NCI-H524 (cell line): Measurements from ENCODE around the gene SETD1B.
"Not testable (repeated sequence)": the region's sequence is repeated elsewhere in the genome, so short reads cannot be mapped to it uniquely, and the experiment has no call there.

Source experiments
- DNase-seq, 2 experiments: peaks; one replicate each; lab custom pipeline; 2025; lab: John Stamatoyannopoulos, UW

The SETD1B gene

DNA sequence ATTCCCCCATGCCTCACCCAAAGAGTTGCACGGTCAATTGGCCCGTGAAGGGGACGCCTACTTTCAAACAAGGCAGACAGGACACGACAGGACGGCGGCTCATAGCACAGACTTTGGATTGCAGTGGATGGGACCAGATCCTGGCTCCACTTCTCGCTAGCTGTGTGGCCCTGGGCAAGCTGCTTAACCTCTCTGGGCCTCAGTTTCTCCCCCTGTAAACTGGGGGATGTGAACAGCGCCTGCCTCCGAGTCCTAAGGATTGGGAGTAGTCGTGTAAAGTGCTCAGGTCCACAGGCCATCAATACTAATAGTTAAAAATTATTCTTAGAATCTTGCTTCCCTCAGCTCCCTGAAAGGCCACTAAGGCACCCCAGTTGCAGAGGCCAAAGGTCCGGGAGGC, 23.4 kb upstream of the SETD1B start:
- DNase-seq = no peak

DNA sequence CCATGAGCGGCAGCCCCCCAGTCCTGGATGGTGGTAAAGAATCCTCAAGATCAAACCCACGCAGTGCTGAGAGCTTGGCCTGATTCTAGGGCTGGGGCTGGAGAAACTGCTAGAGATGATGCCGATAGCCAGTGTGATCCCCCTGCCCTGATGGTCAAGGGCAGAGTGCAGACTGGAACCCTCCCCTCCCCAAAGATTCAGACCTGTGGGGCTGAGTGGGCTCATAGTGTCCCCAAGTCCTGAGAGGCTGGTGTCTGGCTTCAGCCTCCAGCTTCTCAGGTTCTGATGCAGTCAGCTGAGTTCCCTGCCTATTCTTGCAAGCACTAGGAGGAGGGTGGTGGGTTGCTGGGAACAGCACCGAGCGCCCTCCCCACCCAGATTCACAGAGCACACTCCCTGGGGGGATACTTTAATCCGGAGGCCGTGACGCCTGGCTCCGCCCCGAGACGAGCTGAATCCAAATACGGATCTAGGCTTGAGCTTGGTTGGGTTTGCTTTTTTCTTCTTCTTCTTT, 22.3 kb upstream of the SETD1B start:
- DNase-seq = peak in 1 of 2 experiments; percentile 62

DNA sequence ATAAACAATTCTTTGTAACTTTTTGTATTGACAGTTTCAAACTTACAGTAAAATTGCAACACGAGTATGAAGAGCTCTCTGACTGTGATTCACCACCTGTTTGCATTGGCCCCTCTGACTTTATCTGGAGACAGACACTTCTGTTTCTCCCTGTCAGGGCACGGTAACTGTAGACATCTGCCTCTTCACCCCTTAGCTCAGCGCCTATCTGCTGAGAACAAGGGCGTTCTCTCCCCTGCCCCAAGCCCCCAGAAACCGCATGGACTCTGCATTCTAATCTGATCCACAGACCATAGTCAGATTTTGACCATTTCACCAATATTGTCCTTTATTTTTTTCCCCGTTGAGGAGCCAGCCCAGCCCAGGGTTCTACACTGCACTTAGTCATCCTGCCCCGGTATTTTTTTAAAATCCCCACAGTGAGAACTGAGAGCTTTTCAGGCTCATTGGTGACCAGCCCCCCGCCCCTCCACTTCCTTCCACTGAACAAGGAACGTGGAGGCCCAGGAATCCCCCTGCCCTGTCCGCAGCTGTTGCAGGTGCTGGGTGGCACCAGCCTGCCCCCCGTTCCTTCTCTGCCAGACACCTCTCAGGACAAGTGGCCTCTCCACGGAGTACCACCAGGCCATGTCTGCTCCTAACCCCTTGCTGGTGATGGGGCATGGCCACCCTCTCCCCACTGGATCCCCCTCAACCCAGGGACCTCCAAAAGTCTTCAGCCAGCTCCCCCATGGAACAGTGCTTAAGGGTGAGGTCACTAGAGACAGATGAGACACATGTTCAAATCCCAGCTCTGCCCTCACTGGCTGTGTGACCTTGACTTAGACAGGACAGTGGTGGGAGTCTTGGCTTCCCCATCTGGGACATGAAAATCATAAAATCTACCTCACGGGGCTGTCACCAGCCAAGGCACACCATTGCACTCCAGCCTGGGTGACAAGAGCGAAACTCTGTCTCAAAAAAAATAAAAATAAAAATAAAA, 21.5 kb upstream of the SETD1B start:
- peak in 1 of 2 experiments; percentile 63 for DNase-seq

DNA sequence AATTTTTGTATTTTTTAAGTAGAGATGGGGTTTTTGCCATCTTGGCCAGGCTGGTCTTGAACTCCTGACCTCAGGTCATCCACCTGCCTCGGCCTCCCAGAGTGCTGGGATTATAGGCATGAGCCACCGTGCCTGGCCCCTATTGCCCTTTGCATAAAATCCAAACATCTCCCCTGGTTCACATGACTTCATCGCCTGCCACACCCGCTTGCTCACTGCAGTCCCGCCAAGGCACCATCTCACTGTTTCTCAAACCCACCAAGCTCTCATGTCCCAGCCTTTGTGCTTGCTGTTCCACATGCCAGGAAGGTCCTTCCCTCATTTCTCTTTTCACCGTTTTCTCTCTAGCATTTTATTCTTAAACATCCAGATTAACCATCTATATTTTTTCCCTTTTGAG, 20.0 kb upstream of the SETD1B start:
- no peak for DNase-seq

DNA sequence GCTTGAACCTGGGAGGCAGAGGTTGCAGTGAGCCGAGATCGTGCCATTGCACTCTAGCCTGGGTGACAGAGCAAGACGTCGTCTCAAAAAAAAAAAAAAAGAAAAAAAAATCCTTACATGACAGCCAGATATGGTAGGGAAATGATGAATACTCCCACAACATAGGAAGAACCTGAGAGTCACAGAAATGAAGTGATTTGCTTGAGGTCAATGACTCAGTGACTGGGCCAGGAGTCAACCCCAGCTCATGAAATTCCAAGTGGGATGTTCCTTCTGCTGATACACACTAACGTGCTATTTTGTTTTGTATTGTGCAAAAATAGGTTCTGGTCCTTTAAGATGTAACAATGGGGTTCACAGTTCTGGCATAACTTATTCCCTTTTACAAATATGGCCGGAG, 19.3 kb upstream of the SETD1B start:
- no peak for DNase-seq

DNA sequence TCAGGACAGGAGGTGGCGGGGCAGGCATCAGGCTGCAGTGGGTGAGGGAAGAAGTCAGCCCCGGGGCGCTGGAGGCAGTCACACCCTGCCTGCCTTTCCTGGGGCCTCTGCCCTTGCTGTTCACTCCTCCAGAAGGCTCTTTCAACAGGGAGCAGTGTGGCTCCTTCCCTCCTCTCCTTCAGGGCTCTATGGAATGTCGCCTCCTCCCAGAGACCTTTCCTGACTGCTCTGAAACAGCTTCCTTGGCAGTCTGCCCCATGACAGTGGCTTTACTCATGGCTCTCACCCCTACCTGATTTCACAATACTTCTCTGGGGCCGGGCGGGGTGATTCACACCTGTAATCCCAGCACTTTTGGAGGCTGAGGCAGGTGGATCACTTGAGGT, 17.4 kb upstream of the SETD1B start:
- no peak for DNase-seq

DNA sequence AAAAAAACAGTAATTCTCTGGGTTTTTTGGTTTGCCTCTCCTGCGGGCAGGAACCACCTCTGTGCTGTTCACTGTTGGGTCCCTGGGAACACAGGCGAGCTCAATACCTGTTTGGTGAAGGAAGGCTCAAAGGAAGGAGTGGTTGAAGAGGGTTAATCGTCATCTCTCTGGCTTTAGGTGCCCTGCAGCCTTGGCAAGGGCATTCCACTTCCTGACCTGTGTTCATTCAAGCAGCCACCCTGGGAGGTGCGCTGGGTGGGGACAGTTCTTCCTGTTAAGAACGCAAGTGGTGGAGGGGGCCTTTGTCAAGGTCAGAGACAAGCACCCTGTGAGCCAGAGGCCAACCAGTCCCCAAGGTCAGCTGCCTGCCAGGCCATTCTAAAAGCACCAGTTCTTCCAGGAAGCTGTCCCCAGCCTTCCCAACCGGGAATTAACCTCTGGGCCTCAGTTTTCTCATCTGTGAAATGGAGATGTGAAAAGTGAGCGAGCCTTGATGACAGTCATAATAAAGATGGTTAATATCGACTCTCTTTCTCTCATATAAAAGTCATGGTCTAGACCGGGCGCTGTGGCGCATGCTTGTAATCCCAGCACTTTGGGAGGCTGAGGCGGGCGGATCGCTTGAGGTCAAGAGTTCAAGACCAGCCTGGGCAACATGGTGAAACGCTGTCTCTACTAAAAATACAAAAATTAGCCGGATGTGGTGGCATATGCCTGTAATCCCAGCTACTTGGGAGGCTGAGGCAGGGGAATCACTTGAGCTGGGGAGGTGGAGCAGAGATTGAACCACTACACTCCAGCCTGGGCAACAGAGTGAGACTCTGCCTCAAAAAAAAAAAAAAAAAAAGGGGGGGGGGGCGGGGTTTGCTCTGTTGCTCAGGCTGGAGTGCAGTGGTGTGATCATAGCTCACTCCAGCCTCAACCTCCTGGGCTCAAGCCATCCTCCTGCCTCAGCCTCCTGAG, 16.5 kb upstream of the SETD1B start:
- no peak for DNase-seq

DNA sequence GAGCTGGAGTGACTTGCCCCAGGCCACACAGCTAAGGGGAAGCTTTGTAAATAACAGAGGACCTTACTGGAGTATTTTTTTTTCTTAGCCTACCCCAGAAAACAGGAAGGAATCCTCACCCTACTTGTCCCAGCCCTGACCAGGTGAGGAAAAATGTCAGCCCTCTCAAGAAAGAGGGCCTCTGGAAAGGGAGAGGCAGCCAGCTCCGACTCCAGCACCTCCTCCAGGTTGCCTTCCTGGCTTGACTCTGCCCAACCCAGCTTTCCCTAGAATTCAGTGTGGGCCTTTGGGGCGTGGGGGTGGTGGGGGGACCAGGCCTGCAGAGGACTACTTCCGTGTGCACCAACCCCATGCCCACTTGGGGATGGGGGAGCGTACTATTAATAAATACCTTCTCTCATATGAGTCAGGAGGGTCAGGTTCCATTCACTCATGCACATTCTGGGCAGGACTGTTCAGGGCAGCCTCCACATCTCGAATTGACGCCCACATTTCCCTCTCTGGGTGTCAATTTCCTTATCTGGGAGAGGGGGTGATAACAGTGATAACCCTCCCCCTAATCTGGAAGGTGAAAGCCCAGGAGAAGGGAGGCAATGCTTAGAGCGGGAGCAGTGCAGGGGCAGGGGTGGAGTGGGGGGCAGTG, 15.5 kb upstream of the SETD1B start:
- no peak for DNase-seq

DNA sequence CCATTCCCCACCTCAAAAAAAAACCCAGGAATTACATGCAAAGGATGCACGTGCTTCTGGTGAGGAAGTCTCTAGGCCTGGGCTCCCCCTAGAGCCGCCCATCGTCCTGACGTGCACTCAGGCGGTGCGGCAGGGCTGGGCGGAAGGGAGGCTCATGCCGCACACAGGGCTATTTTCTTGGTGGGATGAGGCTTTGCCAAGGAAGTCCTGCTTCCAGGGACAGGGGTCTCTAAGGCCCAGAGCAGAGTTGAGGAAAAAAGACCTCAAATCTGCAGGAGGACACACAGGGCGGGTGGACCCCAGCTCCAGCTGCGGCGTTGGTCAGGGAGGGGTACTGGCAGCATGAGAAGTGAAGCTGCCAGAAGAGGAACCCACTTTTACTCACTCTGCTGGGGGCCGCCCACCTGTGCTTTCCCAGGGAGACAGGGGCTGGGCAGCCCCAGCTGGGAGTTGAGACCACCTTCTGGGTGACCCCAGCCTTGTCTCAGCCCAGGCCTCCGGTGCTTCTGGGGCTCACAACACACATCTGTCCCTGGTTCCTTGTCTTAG, 14.5 kb upstream of the SETD1B start:
- no peak for DNase-seq

DNA sequence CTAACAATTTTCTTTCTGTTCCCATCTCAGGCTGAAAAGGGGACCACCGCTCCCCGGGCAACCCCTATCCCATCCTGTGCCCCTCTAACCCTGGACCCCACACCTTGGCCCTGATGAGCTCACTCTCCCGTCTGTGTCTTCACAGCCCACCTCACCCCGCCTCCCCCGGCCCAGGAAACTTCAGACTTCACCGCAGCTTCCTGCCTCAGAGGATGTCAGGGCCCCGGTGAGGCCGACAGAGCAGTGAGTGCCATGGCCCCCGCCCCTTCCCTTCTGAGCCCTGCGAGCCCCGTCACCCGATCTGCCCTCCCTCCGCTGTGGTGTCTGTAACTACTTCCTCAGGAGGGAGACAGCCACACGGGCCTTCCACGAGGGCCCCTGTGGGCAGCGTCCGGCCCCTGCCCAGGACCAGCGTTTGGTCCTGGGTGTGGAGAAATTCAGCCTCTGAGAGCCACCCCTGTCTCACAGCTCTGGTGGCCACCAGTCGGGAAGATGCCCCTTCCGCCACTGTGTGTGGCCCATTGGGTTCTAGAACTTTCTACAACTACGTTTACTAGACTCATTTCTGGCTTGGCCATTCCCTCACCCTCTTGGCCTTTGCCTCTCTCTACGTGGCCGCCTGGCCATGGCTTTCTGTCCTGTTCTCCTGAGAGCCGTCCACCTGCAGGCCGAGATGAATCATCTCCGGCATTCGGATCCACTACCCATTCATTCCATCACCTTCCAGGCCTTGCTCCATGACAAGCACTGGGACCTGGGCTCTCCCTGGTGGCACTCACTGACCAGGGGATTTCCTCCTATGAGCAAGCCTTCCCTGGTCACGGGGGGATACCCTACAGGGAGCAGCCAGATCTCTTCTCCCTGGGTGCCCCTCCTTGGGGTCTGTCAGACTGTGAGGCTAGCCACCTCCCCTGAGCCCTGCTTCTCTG, 13.7 kb upstream of the SETD1B start:
- DNase-seq = no peak

DNA sequence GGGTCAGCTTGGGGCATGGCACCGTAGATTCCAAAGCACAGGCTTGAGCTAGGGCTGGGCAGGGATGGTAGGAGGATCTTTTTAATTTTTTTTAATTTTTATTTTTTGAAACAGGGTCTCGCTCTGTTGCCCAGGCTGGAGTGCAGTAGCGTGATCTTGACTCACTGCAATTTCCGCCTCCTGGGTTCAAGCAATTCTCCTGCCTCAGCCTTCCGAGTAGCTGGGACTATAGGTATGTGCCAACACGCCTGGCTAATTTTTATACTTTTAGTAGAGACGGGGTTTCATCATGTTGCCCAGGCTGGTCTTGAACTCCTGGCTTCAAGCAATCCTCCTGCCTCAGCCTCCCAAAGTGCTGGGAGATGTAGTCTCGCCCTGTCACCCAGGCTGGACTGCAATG, 13.0 kb upstream of the SETD1B start:
- DNase-seq = not testable (repeated sequence)

DNA sequence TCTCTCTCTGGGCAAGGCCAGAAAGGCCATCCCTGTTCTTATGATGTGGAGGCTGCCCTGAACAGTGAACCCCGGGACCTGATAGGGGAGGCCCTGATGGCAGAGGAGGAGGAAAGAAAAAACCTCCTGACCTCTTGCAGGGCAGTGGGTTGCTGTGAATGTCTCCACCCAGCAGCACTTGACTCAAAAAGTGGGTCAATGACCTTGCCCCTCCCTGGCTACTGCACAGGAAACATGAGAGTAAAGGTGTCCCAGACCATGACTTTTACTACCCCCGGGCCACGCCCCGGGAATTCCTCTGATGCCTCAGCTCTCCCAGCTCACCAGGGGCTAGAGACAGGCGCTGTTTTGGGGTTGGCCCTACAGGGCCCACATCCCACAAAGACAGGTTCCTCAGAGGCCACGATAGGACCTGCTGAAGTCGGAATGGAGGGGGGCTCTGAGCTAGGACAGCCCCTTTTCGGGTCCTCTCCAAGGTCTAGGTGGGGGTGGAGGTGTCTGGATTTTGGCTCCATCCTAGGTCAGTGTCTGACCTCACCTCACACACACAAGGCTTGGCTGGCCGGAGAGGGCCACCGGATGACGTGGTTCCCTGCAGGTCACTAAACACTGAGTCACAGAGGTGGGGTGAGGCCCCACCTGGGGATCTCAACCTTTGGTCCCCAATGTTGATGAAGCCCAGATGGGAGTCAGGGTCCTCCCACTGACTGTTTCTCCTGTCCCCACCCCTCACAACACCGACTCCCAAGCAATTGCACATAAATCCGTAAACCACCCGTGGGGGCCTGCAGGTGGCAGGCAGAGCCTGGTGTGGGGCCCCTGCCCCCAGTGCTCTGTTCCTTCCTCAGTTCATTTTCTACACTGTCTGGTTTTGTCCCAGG, 11.9 kb upstream of the SETD1B start:
- DNase-seq = no peak

DNA sequence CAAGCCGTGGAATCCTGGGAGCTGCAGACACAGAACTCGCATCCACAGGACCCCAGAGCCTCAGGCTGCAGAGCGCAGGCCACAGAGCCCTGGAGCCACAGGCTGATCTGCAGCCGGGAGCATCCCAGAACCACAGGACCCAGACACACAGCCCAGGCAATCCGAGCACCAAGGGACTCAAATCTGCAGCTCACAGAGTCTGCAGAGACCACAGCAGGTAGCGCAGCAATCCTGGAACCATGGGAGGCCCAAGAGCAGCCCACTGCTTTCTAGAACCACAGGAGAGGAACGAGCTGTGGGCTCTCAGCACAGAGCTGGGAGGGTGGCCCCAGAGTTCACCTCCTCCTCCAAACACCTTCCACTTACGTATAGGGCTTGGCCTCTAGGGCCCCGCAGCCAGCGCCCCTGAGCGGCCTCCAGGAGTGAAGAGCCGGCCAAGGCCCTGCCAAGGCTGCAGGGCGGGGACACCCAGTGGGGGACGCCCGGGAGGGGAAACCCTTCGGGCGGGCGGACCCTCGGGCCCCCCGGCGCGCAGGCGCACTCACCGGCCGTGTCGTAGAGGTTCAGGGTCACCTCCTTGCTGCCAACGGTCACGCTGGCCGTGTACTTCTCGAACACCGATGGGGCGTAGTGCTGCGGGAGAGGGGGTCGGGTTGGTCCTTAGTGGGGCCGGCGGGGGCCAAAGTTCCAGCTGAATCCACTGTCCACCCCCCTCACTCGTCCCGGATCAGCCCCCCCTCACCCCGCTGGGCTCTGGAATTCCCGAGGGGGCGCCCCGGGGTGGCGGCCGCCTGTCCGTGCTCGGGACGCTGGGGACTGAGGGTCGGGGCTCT, 11.0 kb upstream of the SETD1B start:
- no peak for DNase-seq

DNA sequence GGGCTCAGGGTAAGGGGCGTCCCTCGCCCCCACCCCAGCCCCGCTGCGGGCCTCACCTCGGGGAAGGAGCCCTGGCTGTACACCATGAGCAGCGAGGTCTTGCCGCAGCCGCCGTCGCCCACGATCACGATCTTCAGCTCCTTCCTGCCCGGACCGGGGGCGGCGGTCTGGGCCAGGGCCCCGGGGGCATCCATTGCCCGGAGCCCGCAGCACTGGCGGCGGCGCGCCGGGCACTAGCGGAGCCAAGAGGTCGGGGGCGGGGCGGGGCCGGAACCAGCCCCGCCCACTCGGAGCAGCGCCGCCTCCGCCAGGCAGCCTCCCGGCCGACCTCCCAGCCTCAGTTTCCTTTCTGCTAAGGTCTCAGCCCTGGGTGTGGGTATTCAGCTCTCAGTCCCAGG, 10.4 kb upstream of the SETD1B start, which contains the start of gene RHOF:
Gene RHOF (minus strand): TSS at position 249 of the 398 bp plus-strand sequence. CDS start 55 bp downstream, at position 194.
- no peak for DNase-seq

DNA sequence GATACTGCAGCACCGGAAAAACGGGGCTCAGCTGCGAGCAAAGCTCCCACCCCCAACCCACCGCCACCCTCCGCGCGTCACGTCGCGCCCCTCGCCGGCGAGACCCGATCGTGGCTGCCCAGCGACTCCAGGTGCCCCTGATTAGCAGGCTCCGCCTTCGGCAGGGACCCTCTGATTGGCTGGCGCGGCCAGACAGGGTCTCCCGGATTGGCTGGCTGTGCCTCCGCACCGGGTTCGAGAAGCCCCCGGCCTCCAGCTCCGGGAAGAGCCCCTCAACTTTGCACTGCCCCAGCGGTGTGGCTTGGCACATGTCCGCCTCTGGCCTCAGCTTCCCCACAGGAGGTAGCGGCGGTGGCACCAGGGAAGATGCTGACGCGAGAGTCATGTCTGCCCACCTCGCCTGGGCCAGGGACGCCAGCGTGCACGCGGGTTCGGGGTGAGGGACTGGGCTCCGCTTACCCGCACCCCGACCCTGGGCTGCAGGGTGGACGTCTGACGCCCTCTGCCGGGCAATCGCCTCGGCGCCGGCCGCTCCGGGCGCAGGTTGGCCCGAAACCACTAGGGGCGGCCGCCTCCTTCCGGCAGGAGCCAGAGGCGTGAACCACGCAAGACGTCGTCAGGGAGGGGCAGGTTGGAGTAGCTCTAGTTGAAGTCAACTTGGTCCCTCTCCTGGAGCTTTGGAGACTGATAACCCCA, 9.8 kb upstream of the SETD1B start:
- peak; percentile 38 to 84 for DNase-seq

DNA sequence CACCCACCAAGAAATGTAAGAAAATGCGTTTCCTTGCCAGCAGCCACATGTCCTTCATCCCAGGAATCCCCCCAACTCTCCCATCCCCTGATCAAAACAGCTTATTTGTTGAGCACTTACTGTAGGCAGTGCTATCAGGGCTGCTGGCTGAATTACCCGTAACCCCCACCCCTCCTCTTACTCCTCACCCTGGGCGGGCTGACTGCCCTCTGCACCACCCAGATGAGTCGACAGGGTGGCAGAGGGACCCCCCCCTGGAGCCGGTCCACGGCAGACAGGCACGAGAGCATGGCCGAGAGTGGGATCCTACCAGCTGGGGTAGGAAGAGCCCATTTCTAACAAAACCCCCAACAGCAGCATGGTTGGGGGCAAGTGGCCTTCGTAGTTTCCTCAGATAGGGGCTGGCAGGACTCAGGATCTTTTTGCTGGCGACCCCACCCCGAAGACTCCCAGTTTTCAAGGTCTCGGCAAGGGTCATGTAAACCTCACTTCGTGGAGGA, 9.2 kb upstream of the SETD1B start:
- no peak for DNase-seq
